NCI-H1105 (cell line): ENCODE data around the gene DNAJC17.

Source experiments
- DNase-seq: peaks from one replicate; lab custom pipeline; 2025; lab: John Stamatoyannopoulos, UW

DNAJC17 gene

GRCh38 chr15:40807028-40807887 is at the start of gene DNAJC17, which contains the start of gene ZFYVE19:
TSS of gene DNAJC17 (minus strand) at chr15:40807473. CDS start at chr15:40807446, 27 bp downstream.
TSS of gene ZFYVE19 (plus strand) at chr15:40807089. CDS start at chr15:40807590, 501 bp downstream.
- DNase-seq = peak; percentile 84

GRCh38 chr15:40856746-40857145 is 49.5 kb upstream of the DNAJC17 start:
- DNase-seq = no peak

- no peak for DNase-seq
These were observed 48.5 kb upstream of the DNAJC17 start for GRCh38 chr15:40855706-40856234.

- no peak for DNase-seq
These were observed 46.9 kb upstream of the DNAJC17 start for GRCh38 chr15:40854161-40854560.

GRCh38 chr15:40853241-40853890 is 46.1 kb upstream of the DNAJC17 start:
- DNase-seq = no peak

GRCh38 chr15:40852529-40852928 is 45.3 kb upstream of the DNAJC17 start:
- no peak for DNase-seq

GRCh38 chr15:40850576-40851112 is 43.4 kb upstream of the DNAJC17 start:
- no peak for DNase-seq

- no peak for DNase-seq
These were observed 40.1 kb upstream of the DNAJC17 start for GRCh38 chr15:40847223-40847961.

- DNase-seq = no peak
These were observed 39.6 kb upstream of the DNAJC17 start for GRCh38 chr15:40846841-40847222.

- no peak for DNase-seq
These were observed 38.4 kb upstream of the DNAJC17 start for GRCh38 chr15:40845511-40846284.

GRCh38 chr15:40845036-40845435 is 37.8 kb upstream of the DNAJC17 start:
- no peak for DNase-seq

GRCh38 chr15:40844696-40845030 is 37.4 kb upstream of the DNAJC17 start:
- DNase-seq = no peak

GRCh38 chr15:40843885-40844695 is 36.8 kb upstream of the DNAJC17 start, which contains the start of gene SPINT1:
TSS of gene SPINT1 (plus strand) at chr15:40844048. CDS start at chr15:40844555, 507 bp downstream.
- no peak for DNase-seq

GRCh38 chr15:40843261-40843884 is 36.1 kb upstream of the DNAJC17 start:
- DNase-seq = no peak

- DNase-seq = no peak
These were observed 34.5 kb upstream of the DNAJC17 start for GRCh38 chr15:40841741-40842140.

GRCh38 chr15:40838756-40839155 is 31.5 kb upstream of the DNAJC17 start:
- DNase-seq = no peak

- DNase-seq = no peak
These were observed 28.7 kb upstream of the DNAJC17 start for GRCh38 chr15:40836020-40836419.

- no peak for DNase-seq
These were observed 25.6 kb upstream of the DNAJC17 start for GRCh38 chr15:40832903-40833302.

- no peak for DNase-seq
These were observed 24.6 kb upstream of the DNAJC17 start for GRCh38 chr15:40831861-40832260.

GRCh38 chr15:40830884-40831283 is 23.6 kb upstream of the DNAJC17 start:
- DNase-seq = no peak
